HG02610 (cell line): ENCODE results near the gene CNPY4.

Source experiments
- ATAC-seq: cut with Tn5 transposase; IDR thresholded peaks from one replicate; pipeline ENCODE4 v1.9.1; 2021; ENCODE audit warnings: mild to moderate bottlenecking, moderate library complexity; ENCODE audit not compliant: unreplicated experiment

The CNPY4 gene

DNA sequence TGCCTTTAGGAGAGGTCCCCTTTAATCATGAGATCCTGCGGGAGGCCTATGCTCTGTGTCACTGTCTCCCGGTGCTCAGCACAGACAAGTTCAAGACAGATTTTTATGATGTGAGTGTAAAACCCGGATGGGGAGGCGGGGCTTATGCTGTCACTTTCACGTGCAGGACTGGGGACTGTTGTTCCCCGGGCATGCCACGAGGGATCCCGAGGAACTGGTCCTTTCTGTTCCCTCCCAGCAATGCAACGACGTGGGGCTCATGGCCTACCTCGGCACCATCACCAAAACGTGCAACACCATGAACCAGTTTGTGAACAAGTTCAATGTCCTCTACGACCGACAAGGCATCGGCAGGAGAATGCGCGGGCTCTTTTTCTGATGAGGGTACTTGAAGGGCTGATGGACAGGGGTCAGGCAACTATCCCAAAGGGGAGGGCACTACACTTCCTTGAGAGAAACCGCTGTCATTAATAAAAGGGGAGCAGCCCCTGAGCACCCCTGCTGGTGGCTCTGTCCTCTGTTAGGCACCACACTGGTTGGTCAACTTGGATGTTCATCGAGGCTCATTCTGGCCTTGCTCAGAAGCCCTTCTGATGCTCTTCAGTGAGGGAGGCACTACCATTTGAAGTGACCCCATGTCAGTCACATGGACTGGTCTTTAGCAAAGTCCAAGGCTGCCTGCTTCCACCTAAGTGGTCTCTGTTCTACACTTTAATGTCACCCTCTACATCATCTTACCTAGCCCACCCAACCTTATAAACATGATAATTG lies 27.8 kb upstream of the CNPY4 start:
- no peak for ATAC-seq

DNA sequence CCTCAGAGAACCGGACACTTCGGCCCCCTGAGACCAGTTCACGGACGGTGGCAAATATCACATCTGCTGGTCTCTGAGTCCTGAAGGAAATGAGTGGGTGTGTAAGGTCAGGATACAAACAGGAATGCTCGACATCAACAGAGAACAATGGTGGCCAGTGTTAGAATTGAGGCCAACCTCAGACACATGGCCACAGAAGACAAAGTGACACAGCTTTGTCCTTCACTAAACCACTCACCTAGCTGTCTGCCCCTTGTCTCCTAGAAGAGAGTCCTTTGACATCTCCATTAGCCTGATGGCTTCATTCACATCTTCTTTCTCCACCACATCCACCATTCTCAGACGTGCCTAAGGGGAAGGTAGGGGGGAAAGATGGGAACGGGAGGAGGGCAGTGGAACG lies 26.4 kb upstream of the CNPY4 start:
- ATAC-seq = no peak

DNA sequence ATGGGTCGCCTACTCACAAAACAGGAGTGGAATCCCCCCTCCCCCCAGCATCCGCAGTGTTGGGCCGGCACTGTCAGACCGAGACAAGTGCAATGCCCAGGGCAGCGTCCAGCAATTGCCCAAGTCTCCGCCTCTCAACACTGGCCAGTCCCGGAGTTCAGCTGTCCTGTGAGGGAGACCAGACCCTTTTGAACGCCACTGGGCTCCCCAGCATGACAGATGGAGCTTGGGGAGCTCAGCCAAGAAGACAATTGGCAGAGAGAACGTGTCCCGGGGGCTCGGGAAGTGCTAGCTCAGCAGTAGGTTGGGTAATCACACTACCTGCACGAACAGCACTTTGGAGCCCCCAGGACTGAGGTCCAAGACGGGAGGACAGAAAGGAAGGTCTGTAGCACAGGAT lies 25.9 kb upstream of the CNPY4 start:
- ATAC-seq = no peak

DNA sequence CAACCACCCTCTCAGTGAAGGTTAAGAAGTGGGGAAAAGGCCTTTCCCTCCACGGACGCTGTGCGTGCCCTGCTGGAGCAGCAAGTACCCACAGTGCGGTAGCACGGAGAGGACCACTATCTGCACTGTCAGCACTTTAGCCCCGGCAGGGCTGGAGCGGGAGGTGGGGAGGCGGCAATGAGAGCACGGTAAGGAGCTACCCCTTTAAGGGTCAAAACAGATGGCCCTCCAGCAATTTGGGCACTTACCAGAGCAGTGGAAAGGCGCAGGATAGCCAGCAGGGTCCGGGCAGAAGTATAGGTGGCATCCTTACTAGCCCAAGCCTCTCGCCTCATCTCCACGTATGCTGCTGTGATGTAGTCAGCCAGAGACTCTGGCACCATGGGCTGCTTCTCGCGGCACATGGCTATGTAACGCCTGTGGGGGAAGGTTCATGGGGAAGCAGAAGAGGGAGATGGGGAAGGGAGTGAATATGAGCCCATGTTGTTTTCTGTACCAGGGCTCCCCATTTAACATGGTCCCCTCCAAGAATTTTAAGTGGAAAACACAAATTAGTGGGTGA lies 25.4 kb upstream of the CNPY4 start:
- no peak for ATAC-seq

DNA sequence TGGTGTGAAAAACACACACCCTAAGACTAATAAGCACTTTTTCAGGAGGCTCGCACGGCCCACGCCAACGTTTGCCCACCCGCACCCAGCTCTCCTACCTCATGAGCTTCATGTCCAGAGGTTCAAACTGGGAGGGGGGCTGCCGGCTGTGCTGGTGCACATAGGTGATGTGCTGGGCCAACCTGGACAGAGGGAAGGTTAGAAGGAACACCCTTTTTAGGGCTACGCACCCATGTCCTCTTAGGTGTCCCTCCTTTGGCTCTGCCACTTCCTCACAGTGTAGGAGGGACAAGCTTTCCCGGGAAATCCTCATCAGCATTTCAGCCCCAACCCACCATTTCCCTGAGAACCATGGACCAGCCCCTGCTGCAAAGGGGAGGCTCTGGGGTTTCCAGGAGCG lies 24.1 kb upstream of the CNPY4 start:
- no peak for ATAC-seq

DNA sequence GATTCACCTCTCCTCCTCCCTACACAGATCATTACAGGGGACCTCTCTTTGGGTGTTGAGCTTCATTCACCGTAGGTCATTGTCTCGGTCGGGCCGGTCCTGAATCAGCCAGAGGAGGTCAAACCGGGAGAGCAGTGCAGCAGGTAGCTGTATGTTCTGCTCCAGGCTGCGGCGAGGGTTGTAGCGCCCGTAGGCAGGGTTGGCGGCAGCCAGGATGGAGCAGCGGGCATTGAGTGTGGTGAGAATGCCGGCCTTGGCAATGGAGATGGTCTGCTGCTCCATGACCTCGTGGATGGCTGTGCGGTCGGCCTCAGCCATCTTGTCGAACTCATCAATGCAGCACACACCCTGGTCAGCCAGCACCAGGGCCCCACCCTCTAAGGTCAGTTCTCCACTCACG lies 23.7 kb upstream of the CNPY4 start:
- no peak for ATAC-seq

DNA sequence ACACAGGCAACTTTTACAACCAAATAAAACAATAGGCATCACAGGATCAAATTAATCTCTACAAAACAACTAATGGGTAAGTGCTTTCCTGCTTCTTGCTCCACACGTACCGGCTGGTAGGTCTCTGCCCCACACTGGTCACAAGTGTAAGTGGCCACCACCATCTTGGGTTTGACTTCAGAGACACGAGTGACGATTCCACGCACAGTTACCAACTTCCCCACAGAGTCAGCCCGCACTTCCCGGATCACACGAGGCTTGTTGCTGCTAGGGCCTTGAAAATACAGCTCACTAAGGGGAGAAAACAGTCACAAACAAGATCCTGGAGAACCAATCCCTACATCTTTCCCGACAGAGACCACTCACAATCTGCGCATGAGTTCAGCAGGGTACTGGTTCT lies 20.5 kb upstream of the CNPY4 start:
- ATAC-seq = no peak

DNA sequence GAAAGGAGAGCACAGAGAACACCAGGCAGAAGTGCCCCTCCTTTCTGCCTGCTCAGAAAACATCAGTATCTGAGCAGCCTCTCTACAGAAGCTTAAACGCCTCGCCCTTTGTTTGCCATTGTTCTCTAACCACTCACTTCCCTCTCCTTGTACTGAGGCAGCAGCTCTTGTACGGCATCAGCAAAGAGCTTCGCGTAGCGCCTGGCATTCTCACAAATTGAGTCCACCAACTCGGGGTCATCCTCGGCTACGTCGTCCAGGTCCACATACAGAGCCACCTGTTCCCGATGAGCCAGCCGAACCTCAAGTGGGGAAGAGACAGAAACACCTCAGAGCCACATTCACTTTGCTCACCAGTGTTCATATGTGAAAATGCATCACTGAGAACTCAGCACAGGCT lies 20.0 kb upstream of the CNPY4 start:
- no peak for ATAC-seq

DNA sequence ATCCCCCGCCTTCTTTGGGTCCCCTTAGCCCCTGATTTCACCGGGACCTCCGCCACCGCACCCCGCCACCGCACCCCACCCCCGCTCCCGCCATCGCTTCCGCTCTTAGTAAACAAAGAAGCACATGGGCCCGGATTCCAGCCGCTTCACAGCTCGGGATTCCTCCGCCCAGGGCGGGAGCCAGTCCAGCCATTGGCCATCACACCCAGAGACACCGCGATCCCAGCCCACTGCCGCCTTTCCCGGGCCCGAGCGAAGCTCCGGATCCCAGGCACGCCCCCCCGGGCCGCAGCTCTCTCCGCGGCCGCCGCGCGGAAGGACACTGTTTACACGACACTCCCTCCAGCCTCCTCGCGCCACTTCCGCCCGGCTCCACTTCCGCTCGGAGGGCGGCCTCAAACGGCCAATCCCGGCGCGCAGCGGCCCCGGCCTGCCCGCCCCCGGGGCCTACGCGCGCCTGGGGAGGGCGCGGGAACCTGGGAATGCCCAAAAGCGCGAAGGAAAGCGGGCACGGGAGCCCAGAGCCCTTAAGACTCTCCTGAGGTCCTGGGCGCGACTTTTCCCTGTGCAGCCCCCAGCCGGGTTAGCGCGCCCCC lies 18.9 kb upstream of the CNPY4 start:
- peak; percentile 69 for ATAC-seq

DNA sequence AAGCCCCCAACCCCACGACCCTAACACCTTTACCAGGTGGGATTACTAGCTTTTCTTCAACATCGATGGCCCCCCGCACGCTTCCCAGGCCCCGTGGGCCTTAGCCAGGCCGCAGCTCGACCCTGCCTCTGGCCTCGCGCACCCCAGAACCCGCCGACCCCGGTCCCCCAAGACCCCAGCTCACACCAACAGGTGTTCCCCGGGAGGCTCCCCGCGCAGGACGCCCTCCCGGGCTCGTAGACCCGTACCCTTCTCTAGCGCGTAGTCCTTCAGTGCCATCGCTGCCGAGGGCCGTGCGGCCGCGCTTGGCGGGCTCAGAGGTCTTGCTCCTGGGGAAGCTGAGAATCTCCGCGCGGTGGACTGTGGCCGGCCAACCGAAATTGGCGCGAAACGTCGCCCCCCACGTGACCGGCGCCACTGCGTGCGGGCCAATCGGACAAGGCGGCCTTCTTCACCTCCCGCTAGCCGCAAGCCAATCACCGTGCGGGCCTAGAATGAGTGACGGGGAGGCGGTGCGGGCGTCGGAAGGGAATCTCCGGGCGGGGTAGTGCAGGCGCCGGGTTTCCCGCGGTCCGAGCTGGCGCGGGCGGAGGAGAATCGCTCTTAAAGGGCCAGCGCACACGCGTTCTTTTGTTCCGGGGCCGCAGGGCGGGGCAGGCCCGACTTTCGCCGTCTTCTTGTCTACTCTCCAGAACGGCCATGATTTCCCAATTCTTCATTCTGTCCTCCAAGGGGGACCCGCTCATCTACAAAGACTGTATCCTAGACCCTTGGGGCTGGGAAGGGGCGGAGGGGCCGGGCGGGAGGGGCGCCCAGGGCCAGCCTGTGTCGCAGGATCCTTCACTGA lies 18.2 kb upstream of the CNPY4 start, which contains the start of the genes AP4M1 and MCM7:
TSS of gene AP4M1 (plus strand) at position 628 of the 847 bp plus-strand sequence. CDS start at position 700, 72 bp downstream.
TSS of gene MCM7 (minus strand) at position 382 of the 847 bp plus-strand sequence. CDS start at position 279, 103 bp downstream.
- peak; percentile 90 for ATAC-seq

DNA sequence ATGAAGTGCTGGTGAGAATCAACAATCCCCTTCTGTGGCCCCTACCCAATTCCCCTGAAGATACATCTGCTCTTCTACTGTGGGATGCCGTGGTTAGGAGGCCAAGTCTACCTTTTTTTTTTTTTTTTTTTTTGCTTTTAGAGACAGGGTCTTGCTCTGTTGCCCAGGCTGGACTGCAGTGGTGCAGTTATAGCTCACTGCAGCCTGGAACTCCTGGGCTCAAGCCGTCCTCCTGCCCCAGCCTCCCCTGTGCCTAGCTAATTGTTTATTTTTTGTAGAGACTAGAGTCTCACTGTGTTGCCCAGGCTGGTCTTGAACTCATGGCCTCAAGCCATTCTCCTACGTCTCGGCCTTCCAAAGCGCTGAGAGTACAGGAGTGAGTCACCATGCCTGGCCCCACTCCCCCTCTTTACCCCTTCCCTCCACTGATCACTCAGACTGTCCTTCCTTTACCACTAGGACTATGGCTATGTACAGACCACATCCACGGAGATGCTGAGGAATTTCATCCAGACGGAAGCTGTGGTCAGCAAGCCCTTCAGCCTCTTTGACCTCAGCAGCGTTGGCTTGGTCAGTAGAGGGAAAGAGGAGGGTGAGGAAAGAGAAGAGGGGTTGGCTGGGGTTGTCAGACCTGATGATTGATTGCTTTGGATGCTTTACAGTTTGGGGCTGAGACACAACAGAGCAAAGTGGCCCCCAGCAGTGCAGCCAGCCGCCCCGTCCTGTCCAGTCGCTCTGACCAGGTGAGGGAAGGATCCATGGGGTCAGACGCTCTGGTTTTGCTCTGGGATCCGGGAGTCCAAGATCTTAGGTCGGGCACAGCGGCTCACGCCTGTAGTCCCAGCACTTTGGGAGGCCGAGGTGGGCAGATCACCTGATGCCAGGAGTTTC lies 16.2 kb upstream of the CNPY4 start:
- ATAC-seq = no peak

DNA sequence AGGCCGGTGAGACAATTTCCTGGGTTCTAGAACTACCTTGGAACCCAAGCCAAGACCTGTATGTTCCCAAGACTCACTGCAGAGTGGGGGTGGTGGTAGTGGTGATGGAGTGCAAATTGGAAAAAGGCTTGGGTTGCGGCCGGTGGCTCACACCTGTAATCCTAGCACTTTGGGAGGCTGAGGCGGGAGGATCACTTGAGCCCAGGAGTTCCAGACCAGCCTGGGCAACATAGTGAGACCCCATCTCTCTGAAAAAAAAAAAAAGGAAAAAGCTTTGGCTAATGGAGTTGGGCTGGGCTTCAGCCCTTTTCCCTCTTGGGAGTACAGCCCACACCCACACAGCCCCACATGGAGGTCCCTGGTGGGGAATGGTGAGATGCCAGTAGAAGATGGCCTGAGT lies 13.9 kb upstream of the CNPY4 start:
- no peak for ATAC-seq

DNA sequence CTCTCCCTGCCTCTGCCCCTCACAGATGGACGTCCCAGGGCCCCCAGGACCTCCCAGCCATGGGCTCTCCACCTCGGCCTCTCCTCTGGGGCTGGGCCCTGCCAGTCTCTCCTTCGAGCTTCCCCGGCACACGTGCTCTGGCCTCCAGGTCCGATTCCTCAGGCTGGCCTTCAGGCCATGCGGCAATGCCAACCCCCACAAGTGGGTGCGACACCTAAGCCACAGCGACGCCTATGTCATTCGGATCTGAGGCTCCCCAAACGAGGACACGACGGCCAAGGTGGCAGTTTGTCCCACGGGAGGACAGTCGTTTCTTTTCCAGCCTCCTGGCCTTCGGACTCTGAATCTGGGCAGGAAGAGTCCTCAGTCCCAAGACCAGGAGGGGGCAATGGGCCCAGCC lies 12.8 kb upstream of the CNPY4 start:
- ATAC-seq = no peak

DNA sequence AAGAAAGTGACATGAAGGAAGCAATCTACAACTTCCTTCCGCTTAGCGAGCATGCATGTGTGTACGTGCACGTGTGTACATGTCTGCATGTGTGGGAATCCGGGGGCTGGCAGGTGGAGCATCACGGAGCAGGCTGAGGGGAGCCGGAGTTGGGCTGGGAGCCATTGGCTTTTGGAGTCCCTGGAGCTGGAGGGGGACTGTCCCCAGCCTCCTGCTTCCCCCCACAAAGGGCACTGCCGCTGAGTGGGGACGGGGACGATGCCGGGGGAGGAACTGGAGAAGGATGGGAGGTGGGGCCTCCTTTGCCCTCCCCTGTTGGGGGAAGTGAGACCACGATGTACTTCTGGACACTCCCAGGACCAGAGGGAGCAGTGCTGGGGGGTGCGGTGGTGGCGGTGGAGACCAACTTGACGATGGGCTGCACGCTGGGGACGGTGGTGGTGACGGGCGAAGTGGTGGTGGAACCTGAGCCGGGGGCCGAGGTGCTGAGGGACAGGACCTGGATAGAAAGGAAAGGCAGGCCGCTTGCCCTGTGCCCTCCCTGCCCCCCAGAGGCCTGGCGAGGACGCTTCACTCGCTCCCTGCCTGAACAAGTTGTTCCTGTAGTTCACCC lies 12.2 kb upstream of the CNPY4 start:
- ATAC-seq = no peak

DNA sequence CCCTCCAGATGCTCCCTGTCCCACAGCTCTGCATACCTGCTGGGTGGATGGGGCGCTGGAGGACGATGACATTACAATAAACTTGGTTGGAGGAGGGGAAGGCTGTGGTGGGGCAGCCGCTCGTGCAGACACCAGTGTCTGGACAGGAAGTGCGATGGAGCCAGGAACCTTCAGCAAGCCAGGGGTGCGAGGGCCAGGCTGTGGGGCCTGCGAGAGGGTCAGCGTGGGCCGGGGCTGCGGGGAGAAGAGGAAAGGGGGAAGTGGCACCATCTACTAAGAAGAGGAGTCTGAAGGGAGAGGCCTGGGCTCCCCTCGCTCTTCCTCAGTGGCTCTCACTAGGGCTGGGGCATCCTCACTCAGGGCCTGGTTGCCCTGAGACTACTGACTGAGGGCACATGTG lies 11.5 kb upstream of the CNPY4 start:
- ATAC-seq = no peak

DNA sequence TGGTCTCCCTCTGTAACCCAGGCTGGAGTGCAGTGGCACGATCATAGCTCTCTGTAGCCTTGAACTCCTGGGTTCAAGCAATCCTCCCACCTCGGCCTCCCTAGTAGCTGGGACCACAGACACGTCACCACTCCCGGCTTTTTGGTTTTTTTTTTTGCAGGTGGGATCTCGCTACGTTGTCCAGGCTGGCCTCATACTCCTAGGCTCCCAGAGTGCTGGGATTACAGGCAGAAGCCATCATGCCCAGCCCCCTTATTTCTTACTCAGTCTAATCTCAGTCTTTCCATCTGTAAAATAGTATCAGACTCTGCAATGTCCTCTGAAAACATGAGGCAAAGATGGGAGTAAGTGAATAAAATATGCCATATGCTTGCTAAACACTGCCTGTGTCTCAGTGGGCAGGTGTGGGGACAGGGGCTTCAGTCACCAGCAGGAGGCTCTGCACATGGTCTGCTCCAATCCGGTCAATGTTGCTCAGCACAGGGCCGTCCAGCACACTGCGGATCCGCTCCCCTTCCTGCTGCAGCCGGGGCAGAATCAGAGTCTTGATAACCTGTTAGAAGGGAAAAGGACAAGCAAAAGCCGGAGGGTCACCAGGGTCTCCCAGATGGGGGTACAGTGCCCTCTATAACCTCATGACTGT lies 9.8 kb upstream of the CNPY4 start:
- ATAC-seq = no peak

DNA sequence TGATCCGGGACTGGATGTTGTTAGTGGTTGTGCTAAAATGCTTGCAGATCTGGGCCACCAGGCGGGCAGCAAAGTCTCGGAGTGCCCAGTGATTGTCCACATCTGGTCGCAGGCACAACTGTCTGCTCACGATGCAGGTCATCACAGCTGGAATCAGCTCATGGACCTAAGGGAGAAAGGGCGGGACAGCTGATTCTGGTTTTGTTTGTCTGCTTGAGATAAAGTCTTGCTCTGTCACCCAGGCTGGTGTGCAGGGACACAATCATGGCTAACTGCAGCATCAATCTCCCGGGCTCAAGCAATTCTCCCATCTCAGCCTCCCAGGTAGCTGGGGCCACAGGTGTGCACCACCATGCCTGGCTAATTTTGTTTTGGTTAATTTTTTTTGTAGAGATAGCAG lies 8.3 kb upstream of the CNPY4 start:
- ATAC-seq = no peak

DNA sequence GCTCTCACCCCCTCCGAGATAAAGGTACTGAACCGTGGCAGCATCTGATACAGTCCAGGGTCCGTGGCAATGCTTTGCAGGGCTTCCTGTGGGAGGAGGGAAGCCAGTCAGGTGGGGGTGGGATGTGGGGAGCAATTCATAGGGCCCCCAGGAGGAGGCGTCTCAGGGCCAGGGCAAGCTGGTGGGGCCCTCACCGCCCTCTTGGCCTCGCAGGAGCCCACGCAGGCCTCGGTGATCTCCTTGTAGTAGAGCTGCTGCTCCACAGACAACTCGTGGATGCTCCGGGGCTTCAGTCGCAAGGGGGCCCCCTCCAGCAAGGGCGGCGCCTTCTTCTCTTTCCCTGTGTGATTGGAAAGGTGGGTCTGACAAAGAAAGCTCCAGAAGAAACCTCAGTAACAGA lies 7.5 kb upstream of the CNPY4 start:
- ATAC-seq = no peak

DNA sequence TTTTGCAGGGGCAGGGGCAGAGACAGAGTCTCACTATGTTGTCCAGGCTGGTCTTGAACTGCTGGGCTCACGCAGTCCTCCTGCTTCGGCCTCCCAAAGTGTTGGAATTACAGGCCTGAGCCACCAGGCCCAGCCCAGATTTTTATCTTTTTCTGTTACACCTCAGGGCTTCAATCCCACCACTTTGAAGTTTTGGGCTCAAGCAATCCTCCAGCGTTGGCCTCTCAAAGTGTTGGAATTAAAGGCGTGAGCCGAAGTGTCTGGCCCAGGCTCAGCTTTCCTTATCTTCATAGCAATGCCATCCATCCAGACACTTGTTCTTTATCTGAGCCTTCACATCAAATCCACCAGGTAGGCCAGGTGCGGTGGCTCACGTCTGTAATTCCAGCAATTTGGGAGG lies 4.4 kb upstream of the CNPY4 start:
- ATAC-seq = no peak
